ENCODE data around the gene BSX. TPM values are rescaled to one million over a fixed set of nuclear protein-coding genes. Genes with fewer than 3 reads are reported as not detected.

BSX gene
- total and polyA plus RNA-seq, 4 donors: not detected

DNA sequence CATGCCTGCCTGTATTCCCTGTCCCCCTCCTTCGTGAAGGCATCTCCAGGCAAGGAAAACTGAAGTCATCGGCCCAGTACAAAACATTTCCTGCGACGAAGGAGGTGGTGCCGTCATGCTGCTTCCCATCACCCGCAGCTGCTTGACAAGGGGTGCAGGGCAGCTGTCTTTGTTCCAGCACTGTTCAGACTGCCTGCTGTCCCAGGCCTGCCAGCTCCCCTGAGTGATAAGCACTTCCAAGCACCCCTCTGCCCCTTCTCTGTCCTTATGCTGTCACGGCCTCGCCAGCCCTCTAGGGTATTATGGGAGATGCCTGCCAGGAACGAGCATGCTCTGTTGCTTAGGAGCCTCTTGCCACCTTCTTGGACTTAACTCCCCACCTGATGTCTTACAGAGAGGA is 37.1 kb upstream of the BSX start:
- TF ChIP-seq, protein P1, sequence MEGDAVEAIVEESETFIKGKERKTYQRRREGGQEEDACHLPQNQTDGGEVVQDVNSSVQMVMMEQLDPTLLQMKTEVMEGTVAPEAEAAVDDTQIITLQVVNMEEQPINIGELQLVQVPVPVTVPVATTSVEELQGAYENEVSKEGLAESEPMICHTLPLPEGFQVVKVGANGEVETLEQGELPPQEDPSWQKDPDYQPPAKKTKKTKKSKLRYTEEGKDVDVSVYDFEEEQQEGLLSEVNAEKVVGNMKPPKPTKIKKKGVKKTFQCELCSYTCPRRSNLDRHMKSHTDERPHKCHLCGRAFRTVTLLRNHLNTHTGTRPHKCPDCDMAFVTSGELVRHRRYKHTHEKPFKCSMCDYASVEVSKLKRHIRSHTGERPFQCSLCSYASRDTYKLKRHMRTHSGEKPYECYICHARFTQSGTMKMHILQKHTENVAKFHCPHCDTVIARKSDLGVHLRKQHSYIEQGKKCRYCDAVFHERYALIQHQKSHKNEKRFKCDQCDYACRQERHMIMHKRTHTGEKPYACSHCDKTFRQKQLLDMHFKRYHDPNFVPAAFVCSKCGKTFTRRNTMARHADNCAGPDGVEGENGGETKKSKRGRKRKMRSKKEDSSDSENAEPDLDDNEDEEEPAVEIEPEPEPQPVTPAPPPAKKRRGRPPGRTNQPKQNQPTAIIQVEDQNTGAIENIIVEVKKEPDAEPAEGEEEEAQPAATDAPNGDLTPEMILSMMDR (IDR thresholded peaks at IDR 0.05; ENCODE audit: control extremely low read depth, extremely low read depth): no peak
- ATAC-seq (ENCODE audit: insufficient read depth, low FRiP score): no peak
- Histone ChIP-seq H3K4me3 (no peak overlapping the region), H3K9ac (ENCODE audit: insufficient read depth in 1 of 2, low read length in 2 of 2) (no peak overlapping the region), H3K27ac (ENCODE audit: low read depth in 1 of 2, low read length in 1 of 2) (no peak overlapping the region), H3K36me3 (ENCODE audit: control insufficient read depth in 4 of 4, insufficient read depth in 4 of 4, low read length in 4 of 4) (no peaks in the 10 kb centered on the region), H3K9me3 (ENCODE audit: control insufficient read depth in 4 of 4, insufficient read depth in 3 of 4, low read length in 3 of 4) (no peaks in the 10 kb centered on the region), H3K4me1 (ENCODE audit: control insufficient read depth in 5 of 5, insufficient read depth in 5 of 5, low read length in 5 of 5) (no peaks in the 10 kb centered on the region), H3K27me3 (ENCODE audit: control insufficient read depth in 3 of 3, insufficient read depth in 3 of 3, low read length in 2 of 3) (peaks cover 0 to 5% (median 0%) of the 10 kb centered on the region in 3 donors)
- no peak for DNase-seq
- WGBS, 2 donors: 79 to 83% methylated on average over 9 of the region's 9 CpGs

DNA sequence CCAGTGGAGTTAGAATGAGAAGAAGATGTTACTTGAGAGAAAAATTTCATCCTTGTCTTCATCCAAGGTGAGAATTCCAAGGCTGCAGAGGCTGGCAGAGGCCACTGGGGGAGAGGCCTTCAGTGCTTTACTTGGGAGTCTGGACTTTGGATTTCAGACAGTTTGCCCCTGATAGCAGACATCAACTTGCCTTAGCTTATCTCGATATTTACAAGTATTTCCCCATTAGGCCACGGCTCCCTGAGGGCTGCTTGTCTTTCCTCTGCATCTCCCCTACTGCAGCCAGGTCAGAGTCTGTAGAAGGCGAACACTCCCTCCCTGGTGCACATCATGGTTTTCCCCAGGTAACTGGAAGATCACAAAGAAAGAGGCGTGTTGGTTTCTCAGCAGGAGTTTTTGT is 29.9 kb upstream of the BSX start:
- 60 to 76% methylated on average over 4 of the region's 4 CpGs for WGBS, 2 donors
- Histone ChIP-seq H3K9me3 (ENCODE audit: control insufficient read depth in 4 of 4, insufficient read depth in 3 of 4, low read length in 3 of 4) (no peaks in the 10 kb centered on the region), H3K9ac (ENCODE audit: insufficient read depth in 1 of 2, low read length in 2 of 2) (no peak overlapping the region), H3K27me3 (ENCODE audit: control insufficient read depth in 3 of 3, insufficient read depth in 3 of 3, low read length in 2 of 3) (peaks cover 0 to 6% (median 0%) of the 10 kb centered on the region in 3 donors), H3K4me3 (no peak overlapping the region), H3K36me3 (ENCODE audit: control insufficient read depth in 4 of 4, insufficient read depth in 4 of 4, low read length in 4 of 4) (no peaks in the 10 kb centered on the region), H3K4me1 (ENCODE audit: control insufficient read depth in 5 of 5, insufficient read depth in 5 of 5, low read length in 5 of 5) (no peaks in the 10 kb centered on the region), H3K27ac (ENCODE audit: low read depth in 1 of 2, low read length in 1 of 2) (no peak overlapping the region)
- TF ChIP-seq, protein P1 (IDR thresholded peaks at IDR 0.05; ENCODE audit: control extremely low read depth, extremely low read depth): no peak
- no peak for DNase-seq
- no peak for ATAC-seq (ENCODE audit: insufficient read depth, low FRiP score)

DNA sequence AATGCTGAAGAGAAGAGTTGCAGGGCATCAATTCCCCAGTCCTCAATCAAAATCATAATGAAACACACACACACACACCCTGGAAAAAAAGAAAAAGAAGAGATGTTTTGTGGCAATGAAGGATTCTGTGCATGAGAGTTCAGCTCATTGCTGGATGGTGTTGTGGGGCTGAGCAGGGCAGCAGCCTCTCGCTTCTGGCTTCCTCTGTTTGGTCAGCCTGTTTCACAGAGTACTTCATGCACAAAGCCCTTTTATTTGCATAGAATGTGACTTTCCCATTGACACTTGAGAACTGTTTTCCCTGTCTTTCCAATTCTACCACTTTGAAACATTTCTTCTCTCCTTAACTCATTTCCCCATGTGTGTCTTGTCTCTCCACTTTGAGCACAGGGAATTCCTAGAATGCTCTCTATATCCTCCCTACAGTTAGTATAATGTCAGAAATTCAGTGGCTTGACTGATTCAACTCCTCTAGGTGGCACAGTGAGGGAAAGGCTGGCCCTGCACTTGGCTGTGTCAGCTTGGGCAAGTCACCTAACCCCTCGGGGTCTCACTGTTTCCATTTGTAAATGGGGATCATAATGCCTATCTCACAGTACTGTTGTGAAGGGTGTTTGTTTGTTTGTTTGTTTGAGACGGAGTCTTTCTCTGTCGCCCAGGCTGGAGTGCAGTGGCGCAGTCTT is 25.4 kb upstream of the BSX start:
- TF ChIP-seq, protein P1 (IDR thresholded peaks at IDR 0.05; ENCODE audit: control extremely low read depth, extremely low read depth): no peak
- DNase-seq: peak in 1 of 3 donors; percentile 28
- WGBS, 2 donors: 80 to 90% methylated on average over 5 of the region's 5 CpGs
- Histone ChIP-seq H3K4me1 (ENCODE audit: control insufficient read depth in 5 of 5, insufficient read depth in 5 of 5, low read length in 5 of 5) (no peaks in the 10 kb centered on the region), H3K9me3 (ENCODE audit: control insufficient read depth in 4 of 4, insufficient read depth in 3 of 4, low read length in 3 of 4) (no peaks in the 10 kb centered on the region), H3K27me3 (ENCODE audit: control insufficient read depth in 3 of 3, insufficient read depth in 3 of 3, low read length in 2 of 3) (no peaks in the 10 kb centered on the region), H3K9ac (ENCODE audit: insufficient read depth in 1 of 2, low read length in 2 of 2) (no peak overlapping the region), H3K4me3 (no peak overlapping the region), H3K36me3 (ENCODE audit: control insufficient read depth in 4 of 4, insufficient read depth in 4 of 4, low read length in 4 of 4) (no peaks in the 10 kb centered on the region), H3K27ac (ENCODE audit: low read depth in 1 of 2, low read length in 1 of 2) (no peak overlapping the region)
- ATAC-seq (ENCODE audit: insufficient read depth, low FRiP score): no peak

DNA sequence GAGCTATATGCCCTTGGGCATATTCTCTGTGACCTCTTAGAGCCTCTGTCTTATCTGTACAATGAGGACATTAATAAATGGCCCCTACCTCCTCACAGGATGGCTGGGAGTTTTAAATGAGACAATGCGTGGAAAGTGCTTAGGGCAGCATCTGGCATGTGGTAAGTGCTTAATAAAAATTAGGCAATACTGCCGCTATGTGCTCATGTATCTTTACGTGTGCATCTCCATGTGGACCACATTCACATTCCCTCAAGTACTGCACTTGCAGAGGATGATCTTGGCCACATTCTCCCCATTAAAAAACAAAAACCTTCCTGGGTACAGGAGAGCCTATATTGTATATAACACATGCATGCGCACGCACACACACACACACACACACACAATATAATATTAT is 19.1 kb upstream of the BSX start:
- H3K27me3 ChIP-seq (ENCODE audit: control insufficient read depth in 3 of 3, insufficient read depth in 3 of 3, low read length in 2 of 3): peaks cover 0 to 14% (median 0%) of the 10 kb centered on the region in 3 donors
- ATAC-seq (ENCODE audit: insufficient read depth, low FRiP score) (no peak), DNase-seq (no peak)
- H3K9me3 ChIP-seq (ENCODE audit: control insufficient read depth in 4 of 4, insufficient read depth in 3 of 4, low read length in 3 of 4): peaks cover 0 to 2% (median 0%) of the 10 kb centered on the region in 4 donors
- no peaks in the 10 kb centered on the region for H3K4me1 ChIP-seq (ENCODE audit: control insufficient read depth in 5 of 5, insufficient read depth in 5 of 5, low read length in 5 of 5)
- WGBS, 2 donors: 84 to 90% methylated on average over 5 of the region's 5 CpGs
- H3K36me3 ChIP-seq (ENCODE audit: control insufficient read depth in 4 of 4, insufficient read depth in 4 of 4, low read length in 4 of 4): no peaks in the 10 kb centered on the region
- no peak overlapping the region for H3K27ac ChIP-seq (ENCODE audit: low read depth in 1 of 2, low read length in 1 of 2)
- no peak overlapping the region for H3K4me3 ChIP-seq
- H3K9ac ChIP-seq (ENCODE audit: insufficient read depth in 1 of 2, low read length in 2 of 2): no peak overlapping the region
- TF ChIP-seq, protein P1 (IDR thresholded peaks at IDR 0.05; ENCODE audit: control extremely low read depth, extremely low read depth): no peak

Measured in lung (tissue), 12 donors.